ENCODE data around the gene TTC4.

Gene TTC4

GRCh38 chr1:54715493-54716298, at the start of gene TTC4:
Gene TTC4 (plus strand): TSS chr1:54715861. CDS start chr1:54715909, 48 bp downstream.
- peak; percentile 87 for DNase-seq (ENCODE audit: low spot score)

- DNase-seq (ENCODE audit: low spot score): no peak
Observed at GRCh38 chr1:54666333-54666732, 49.3 kb upstream of the TTC4 start.

- no peak for DNase-seq (ENCODE audit: low spot score)
Observed at GRCh38 chr1:54667797-54668196, 47.9 kb upstream of the TTC4 start.

GRCh38 chr1:54668567-54668966, 47.1 kb upstream of the TTC4 start:
- DNase-seq (ENCODE audit: low spot score): no peak

GRCh38 chr1:54671985-54672608, 43.6 kb upstream of the TTC4 start:
- peak; percentile 77 for DNase-seq (ENCODE audit: low spot score)

- DNase-seq (ENCODE audit: low spot score): no peak
Observed at GRCh38 chr1:54678776-54679643, 36.7 kb upstream of the TTC4 start.

GRCh38 chr1:54679706-54680105, 36.0 kb upstream of the TTC4 start:
- no peak for DNase-seq (ENCODE audit: low spot score)

- DNase-seq (ENCODE audit: low spot score): no peak
Observed at GRCh38 chr1:54680387-54680786, 35.3 kb upstream of the TTC4 start.

- peak; percentile 48 for DNase-seq (ENCODE audit: low spot score)
Observed at GRCh38 chr1:54681358-54681757, 34.3 kb upstream of the TTC4 start.

GRCh38 chr1:54683453-54683852, 32.2 kb upstream of the TTC4 start:
- no peak for DNase-seq (ENCODE audit: low spot score)

- DNase-seq (ENCODE audit: low spot score): no peak
Observed at GRCh38 chr1:54685335-54685905, 30.2 kb upstream of the TTC4 start.

GRCh38 chr1:54686155-54686554, 29.5 kb upstream of the TTC4 start:
- DNase-seq (ENCODE audit: low spot score): no peak

- no peak for DNase-seq (ENCODE audit: low spot score)
Observed at GRCh38 chr1:54694771-54695170, 20.9 kb upstream of the TTC4 start.

- DNase-seq (ENCODE audit: low spot score): no peak
Observed at GRCh38 chr1:54695221-54695620, 20.4 kb upstream of the TTC4 start.

- DNase-seq (ENCODE audit: low spot score): no peak
Observed at GRCh38 chr1:54695764-54696163, 19.9 kb upstream of the TTC4 start.

GRCh38 chr1:54696262-54696661, 19.4 kb upstream of the TTC4 start:
- no peak for DNase-seq (ENCODE audit: low spot score)

GRCh38 chr1:54697896-54698295, 17.8 kb upstream of the TTC4 start:
- no peak for DNase-seq (ENCODE audit: low spot score)

- no peak for DNase-seq (ENCODE audit: low spot score)
Observed at GRCh38 chr1:54698346-54698745, 17.3 kb upstream of the TTC4 start.

- DNase-seq (ENCODE audit: low spot score): no peak
Observed at GRCh38 chr1:54699936-54700525, 15.6 kb upstream of the TTC4 start.

- no peak for DNase-seq (ENCODE audit: low spot score)
Observed at GRCh38 chr1:54701066-54701465, 14.6 kb upstream of the TTC4 start.

GRCh38 chr1:54701996-54702395, 13.7 kb upstream of the TTC4 start:
- DNase-seq (ENCODE audit: low spot score): no peak

GRCh38 chr1:54703471-54703870, 12.2 kb upstream of the TTC4 start:
- no peak for DNase-seq (ENCODE audit: low spot score)

Data from NAMALWA (cell line).